HG02610 (cell line): Measurements from ENCODE around the gene KLHL12.
A peak's percentile ranks its signal among the peaks of the same experiment; 100 is the strongest.

Source experiments
- ATAC-seq: cut with Tn5 transposase; IDR thresholded peaks from one replicate; pipeline ENCODE4 v1.9.1; 2021; ENCODE audit warnings: mild to moderate bottlenecking, moderate library complexity; ENCODE audit not compliant: unreplicated experiment

KLHL12 gene

DNA sequence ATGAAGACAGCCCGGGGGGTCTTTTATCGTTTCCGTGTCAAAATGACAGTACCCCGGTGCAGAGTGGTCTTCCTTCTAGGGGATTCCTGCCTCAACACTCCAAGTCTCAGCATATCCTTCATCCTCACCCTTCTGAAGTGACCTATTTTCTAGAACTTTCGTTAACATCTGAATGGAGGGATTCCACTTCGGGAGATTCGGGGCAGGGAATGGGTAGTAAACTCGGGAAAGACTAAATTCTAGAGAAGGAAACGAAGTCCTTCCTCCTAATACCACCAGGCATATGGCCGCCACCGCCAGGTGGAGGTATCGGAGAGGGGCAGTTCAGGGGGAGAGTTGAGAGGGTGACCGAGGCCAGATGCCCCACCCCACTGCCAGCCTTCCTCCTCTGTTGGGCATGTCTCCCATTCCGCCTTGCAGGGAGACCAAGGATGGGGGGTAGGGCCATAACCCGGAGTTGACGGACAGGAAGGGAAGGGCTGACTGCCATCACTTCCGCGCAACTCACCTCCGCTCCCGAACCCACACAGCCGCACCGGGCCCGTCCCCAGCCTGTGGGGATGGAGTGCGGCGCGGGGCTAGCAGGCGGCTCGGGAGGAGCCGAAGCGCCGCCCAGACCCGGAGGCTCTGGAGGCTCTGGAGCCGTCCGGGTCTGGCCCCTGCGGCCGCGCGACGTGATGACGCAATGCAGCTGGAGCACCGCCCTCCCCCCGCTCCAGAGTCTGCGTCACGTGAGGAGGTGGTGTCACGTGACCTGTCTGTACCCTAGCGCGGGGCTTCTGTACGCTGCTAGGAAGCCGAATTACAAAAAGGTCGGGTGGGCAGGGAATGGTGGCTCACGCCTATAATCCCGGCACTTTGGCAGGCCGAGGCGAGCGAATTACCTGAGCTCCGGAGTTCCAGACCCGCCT, at the start of gene KLHL12:
Gene KLHL12 (minus strand): TSS at position 654 of the 911 bp plus-strand sequence. CDS start 2,072 bp downstream, outside the sequence.
- ATAC-seq = peak; percentile 92

DNA sequence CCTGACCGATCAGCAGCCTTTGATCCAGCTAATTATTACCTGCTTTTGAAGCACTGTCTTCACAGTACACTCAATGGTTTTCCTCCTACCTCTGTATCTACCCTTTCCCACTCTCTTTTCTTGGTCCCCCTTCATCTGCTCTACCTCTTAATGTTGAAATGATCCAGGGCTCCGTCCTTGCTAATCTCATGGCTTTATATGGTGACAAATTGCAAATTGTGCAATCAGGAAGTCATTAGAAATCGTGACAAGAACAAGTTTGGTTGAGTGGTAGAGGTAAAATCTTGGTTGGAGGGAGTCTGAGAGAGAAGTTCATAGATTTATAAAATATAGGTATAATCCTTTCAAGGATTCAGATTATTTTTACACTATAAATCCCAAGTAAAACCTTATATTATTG, 49.6 kb upstream of the KLHL12 start:
- ATAC-seq = no peak

- no peak for ATAC-seq
Observed at GRCh38 chr1:202974856-202975255, 47.8 kb upstream of the KLHL12 start.

DNA sequence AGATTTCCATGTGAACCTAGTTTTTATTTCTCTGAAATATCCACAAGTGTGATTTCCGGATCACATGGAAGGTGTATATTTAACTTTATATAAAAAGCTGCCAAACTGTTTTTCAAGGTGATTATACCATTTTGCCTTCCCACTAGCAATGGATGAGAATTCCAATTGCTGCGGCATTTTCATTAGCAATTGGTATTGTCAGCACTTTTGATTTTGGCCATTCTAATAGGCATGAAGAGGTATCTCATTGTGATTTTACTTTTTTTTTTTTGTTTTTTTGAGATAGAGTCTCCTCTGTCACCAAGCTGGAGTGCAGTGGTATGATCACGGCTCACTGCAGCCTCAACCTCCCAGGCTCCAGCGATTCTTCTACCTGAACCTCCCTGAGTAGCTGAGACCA, 45.0 kb upstream of the KLHL12 start:
- ATAC-seq = no peak

DNA sequence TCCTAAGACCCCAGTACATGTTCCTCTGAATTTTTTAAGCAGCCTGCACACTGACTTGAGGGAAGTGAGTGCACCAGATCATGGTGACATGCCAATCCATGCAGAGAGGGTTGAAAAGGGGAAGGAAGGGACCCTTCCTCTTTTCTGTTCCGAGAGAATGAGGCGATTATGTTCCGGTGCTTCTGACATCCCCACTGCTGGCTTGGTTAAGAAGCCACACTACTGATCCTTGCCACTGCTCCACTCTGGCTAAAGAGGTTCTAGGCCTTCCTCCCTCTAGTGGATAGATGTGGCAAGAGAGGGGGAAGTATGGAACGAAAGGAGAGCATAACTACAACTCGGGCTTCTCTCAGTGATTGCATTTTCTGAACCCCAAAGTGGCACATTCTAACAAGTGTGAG, 41.9 kb upstream of the KLHL12 start:
- ATAC-seq = peak; percentile 54

GRCh38 chr1:202968351-202968750, 41.3 kb upstream of the KLHL12 start:
- no peak for ATAC-seq

DNA sequence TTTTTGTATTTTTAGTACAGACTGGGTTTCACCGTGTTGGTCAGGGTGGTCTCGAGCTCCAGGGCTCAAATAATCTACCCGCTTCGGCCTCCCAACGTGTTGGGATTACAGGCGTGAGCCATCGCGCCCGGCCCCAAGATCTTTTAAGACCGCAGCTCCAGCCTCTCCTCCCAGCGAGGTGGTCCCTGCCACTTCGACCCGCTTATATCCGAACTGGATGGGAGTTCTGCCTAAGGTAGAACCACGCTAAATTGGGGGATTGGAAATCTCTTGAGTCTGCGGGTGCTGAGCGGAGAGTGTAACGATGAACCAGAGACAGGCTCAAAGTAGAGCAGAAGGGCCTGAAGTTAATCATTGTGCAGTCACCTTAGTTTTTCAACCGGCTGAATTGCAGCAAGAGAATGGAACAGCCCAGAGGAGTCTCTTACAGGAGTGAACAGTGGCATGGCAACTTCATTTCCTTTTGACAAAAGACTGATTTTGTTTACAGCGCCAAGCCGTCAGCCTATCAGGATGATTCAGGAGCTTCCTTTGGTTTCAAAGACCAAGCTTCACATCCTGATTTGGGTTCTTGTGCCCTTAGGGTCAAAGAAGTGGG, 40.7 kb upstream of the KLHL12 start:
- no peak for ATAC-seq

DNA sequence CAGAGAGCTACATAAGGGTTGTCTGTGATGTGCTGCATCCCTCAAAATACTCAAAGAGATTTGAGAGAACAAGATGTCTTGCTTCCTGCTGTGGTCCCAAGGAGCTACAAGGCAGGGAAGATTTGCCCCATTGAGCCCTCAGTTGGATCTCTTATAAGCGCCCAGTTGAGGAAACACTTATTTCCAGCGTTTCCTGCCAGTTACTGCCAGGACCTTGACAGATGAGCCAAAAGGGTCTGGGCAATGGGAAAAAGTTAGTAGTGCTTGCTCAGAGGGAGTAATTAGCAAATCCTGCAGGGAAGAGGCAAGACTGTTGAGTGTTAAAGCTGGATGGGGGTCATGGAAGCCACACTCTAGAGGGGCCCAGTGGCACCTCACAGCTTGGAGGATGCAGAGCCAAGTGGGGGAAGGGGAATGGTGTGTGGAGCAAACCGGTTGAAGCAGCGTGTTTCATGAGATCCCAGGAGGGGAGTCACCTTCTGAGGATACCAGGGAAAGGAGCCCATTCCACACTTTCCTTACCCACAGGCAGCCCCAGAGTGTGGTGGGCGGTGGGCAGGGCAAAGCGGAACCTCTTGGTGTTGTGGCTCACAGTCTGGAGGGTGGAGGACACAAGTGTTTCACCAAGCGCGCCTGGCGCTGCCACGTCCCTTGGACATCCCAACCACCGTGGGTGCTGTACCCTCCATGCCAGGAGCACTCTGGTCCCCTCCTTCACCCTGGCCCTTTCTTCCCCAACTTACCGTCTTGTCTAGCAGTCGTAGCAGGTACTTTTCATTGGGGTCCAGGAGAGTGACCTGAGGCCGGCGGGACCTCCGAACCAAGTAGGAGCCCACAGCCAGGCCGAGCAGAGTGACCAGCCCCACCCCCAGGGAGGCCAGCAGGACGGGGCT, 39.2 kb upstream of the KLHL12 start:
- no peak for ATAC-seq

- no peak for ATAC-seq
Observed at GRCh38 chr1:202965422-202965821, 38.4 kb upstream of the KLHL12 start.

DNA sequence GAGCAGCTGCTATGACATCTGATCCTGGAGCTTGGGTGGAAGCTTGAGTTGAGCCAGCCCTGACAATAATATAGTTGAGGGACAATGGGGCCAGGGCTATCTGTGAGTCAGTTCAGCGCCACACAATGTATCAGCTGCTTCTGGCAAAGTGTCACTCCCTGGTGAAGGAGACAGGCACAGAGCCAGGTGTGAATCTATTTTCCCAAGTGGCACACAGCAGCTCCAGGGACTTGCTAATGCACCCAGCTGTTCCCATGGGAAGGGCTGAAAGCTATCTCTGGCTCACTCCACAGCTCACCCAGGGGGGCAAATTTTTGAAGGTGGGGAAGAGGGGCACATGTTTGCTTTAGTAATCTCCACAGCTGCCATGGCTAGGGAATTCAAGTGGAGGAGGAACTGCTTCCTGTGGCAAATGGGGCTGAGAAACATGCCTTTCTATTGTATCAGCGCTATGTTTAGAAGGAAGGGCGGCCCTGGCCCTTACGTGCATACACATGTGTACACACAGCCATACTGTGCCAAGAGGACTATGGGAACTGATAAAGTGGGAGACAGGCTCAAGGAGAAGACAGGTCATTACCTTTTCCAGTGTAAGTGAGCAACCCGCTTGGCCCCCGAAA, 37.9 kb upstream of the KLHL12 start:
- ATAC-seq = no peak

GRCh38 chr1:202961220-202961880, 34.3 kb upstream of the KLHL12 start:
- no peak for ATAC-seq

DNA sequence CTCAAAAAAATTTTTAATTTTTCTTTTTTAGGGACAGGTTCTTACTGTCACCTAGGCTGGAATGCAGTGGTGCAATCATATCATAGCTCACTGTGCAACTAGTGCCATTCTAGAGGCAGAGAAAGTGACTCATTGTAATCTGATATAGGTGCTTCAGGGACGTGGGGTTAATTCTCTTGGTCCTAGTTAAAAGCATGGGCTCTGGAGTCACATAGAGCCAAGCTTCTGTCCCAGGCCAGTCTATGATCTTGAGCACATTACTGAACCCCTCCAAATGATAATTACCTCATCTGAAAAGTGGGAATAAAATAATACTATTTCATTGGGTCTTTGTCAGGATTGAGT, 32.2 kb upstream of the KLHL12 start:
- ATAC-seq = no peak

DNA sequence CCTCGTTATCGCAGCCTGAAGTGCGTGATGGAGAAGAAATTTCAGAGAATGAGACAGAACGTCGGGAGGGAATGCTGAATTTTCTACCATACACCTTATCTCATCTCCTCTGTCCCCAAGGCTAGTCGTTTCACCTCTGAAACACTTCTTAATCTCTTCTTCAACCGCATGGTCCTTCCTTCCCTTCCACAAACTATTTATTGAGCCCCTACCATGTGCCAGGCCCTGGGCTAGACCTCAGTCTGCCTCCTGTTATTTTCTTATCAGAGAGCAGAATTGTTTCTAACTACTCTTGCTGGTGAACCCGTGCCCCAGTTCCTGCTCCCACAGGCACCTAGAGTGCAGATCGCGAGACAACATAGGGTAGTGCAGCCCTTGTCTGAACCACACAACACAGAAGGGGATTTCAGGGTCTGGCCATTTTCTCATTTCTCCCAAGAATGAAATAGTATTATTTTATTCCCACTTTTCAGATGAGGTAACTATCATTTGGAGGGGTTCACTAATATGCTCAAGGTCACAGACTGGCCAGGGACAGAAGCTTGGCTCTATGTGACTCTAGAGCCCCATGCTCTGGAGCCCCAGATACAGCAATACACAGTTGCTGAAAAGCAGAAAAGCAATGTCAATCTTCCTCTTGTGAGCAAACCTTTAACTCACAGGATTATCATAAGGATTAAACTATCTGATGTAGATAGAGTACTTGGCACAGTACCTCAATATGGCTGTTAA, 31.7 kb upstream of the KLHL12 start:
- no peak for ATAC-seq

DNA sequence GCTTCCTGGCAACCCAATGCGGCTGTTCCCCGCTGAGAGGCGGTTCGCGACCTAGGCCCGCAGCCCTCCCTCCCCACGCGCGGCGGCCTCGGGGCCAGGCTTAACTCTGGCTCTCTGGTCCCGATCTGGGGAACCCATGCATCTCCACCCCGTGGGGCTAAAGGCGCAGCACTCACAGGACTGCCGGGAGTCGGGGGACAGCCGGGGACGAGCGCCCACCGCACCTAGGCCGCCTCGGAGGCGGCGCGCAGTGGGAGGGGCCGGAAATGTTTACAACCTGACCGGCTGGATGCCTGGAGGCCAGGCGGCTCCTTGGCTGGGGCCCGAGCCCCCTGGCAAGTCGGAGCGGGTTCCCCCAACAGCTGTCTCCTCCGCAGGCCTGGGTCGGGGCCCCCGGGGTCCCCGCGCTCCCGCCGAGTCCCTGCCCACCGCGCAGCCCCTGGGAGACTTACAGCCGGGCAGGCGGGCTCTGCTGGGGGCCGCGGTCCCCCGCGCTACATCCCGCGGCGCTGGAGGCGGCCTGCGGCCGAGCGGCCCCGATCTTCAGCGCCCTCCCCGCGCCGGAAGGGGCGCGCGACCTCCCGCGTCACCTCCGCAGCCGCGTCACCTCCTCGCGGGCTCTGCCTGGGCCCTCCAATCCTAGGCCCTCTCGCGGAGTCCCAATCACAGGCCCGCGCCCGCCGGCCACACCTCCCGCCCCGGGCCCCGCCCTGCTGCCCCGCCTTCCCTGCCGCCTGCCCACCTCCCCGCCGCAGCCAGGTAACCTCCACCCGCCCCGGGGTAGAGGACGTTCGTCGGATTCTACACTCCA, 30.9 kb upstream of the KLHL12 start, which contains the start of gene ADIPOR1:
Gene ADIPOR1 (minus strand): TSS at position 580 of the 811 bp plus-strand sequence. CDS start 7,242 bp downstream, outside the sequence.
- peak; percentile 97 for ATAC-seq

GRCh38 chr1:202956969-202957368, 29.9 kb upstream of the KLHL12 start:
- ATAC-seq = no peak

GRCh38 chr1:202954057-202954745, 27.2 kb upstream of the KLHL12 start:
- no peak for ATAC-seq

DNA sequence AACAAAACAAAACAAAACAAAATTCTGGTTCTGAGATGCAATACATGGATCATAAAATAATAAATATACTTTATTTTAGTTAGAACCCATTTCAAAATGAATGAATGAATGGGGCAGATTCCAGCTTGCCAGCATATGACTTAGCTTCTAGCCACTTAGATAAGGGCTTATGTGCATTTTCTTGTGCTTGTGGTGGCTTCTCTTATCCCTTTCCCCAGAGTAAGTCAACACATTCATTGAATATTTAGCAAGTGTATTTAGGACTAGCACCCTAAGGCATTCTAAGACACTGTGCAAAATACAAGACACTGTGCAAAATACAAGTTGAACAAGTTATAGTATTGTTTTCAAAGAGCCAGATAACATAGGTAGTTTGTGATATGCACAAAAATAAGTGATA, 26.4 kb upstream of the KLHL12 start:
- ATAC-seq = no peak

- ATAC-seq = no peak
Observed at GRCh38 chr1:202952818-202953217, 25.8 kb upstream of the KLHL12 start.
